ENCODE results near the gene SMARCD3.

GRCh38 chr7:151274936-151275812 is 26.7 kb upstream of the SMARCD3 start:
- TF ChIP-seq, protein P1, sequence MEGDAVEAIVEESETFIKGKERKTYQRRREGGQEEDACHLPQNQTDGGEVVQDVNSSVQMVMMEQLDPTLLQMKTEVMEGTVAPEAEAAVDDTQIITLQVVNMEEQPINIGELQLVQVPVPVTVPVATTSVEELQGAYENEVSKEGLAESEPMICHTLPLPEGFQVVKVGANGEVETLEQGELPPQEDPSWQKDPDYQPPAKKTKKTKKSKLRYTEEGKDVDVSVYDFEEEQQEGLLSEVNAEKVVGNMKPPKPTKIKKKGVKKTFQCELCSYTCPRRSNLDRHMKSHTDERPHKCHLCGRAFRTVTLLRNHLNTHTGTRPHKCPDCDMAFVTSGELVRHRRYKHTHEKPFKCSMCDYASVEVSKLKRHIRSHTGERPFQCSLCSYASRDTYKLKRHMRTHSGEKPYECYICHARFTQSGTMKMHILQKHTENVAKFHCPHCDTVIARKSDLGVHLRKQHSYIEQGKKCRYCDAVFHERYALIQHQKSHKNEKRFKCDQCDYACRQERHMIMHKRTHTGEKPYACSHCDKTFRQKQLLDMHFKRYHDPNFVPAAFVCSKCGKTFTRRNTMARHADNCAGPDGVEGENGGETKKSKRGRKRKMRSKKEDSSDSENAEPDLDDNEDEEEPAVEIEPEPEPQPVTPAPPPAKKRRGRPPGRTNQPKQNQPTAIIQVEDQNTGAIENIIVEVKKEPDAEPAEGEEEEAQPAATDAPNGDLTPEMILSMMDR (IDR thresholded peaks at IDR 0.05): no peak
- no peak for TF ChIP-seq POLR2A (IDR thresholded peaks at IDR 0.05)

All from lower leg skin (tissue), 3 donors.